ENCODE data around the gene SAMD5.

- no peak for TF ChIP-seq SP1 (IDR thresholded peaks at IDR 0.05; ENCODE audit: low read depth)
- no peak for TF ChIP-seq ELF1 (IDR thresholded peaks at IDR 0.05; ENCODE audit: borderline replicate concordance, low read depth)
- no peak for TF ChIP-seq TCF7L2 (IDR thresholded peaks at IDR 0.05; ENCODE audit: borderline replicate concordance, extremely low read depth, insufficient read depth, insufficient read length)
- no peak for TF ChIP-seq YY1 (IDR thresholded peaks at IDR 0.05; ENCODE audit: extremely low read depth, insufficient replicate concordance, low read depth, low read length)
- no peak for TF ChIP-seq CTCF (IDR thresholded peaks at IDR 0.05 in 2 of 3, conservative IDR thresholded peaks at IDR 0.05 in 1 of 3; ENCODE audit: borderline replicate concordance in 1 of 3, insufficient read depth in 1 of 3, low read depth in 2 of 3, low read length in 2 of 3)
- TF ChIP-seq SIN3A (IDR thresholded peaks at IDR 0.05; ENCODE audit: low read depth): no peak
- TF ChIP-seq ATF3 (IDR thresholded peaks at IDR 0.05): no peak
- TF ChIP-seq MAX (IDR thresholded peaks at IDR 0.05): no peak
- TF ChIP-seq FOSL1 (IDR thresholded peaks at IDR 0.05; ENCODE audit: low read depth): no peak
- no peak for TF ChIP-seq EZH2 (IDR thresholded peaks at IDR 0.05)
- no peak for TF ChIP-seq POLR2AphosphoS5 (IDR thresholded peaks at IDR 0.05; ENCODE audit: low read depth, low read length)
- no peak for TF ChIP-seq POLR2A (IDR thresholded peaks at IDR 0.05; ENCODE audit: borderline replicate concordance, extremely low read depth, insufficient read depth, insufficient read length)
Observed at GRCh38 chr6:147504848-147505247, 3.6 kb upstream of the SAMD5 start.
